AG09309 (cell line): ENCODE data around the gene C3orf62.

Experiments
- DNase-seq: peaks from one replicate; pipeline ENCODE4 v3.0.0-alpha.2; 2010; ENCODE audit warnings: low read depth
- H3K4me3 ChIP-seq: 2 replicates; pipeline ENCODE4 v1.5.1; 2011; ENCODE audit warnings: mild to moderate bottlenecking, low read depth, low read length, moderate library complexity; ENCODE audit not compliant: control insufficient read depth
- TF ChIP-seq, protein P1 (sequence below): IDR thresholded peaks from 2 replicates; pipeline ENCODE4 v1.5.1; 2011; ENCODE audit warnings: mild to moderate bottlenecking, low read depth, low read length, inconsistent platforms; ENCODE audit not compliant: insufficient read depth, control insufficient read depth; ENCODE audit errors: missing control alignments

Gene C3orf62

DNA sequence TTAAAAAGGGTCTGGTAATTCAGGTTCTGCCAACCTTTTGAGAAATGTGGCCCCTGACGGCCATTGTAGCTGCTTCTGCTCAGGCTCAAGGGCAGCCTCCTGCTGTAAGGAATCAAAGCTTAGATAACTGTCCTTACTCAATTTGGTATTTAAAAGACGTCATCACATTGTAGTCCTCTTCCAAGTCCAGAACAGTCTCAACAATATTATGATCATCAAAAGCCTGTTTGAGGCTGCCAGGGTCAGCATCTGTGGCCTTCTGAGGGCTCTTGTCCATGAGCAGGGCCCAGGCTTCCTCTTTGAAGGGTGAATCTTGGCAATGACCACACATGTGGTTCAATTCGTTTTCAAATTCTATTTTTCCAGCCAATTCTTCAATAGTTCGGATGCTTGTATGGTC is 6.0 kb downstream of the C3orf62 start:
- H3K4me3 ChIP-seq, result no peak overlapping the region
- TF ChIP-seq, protein P1, sequence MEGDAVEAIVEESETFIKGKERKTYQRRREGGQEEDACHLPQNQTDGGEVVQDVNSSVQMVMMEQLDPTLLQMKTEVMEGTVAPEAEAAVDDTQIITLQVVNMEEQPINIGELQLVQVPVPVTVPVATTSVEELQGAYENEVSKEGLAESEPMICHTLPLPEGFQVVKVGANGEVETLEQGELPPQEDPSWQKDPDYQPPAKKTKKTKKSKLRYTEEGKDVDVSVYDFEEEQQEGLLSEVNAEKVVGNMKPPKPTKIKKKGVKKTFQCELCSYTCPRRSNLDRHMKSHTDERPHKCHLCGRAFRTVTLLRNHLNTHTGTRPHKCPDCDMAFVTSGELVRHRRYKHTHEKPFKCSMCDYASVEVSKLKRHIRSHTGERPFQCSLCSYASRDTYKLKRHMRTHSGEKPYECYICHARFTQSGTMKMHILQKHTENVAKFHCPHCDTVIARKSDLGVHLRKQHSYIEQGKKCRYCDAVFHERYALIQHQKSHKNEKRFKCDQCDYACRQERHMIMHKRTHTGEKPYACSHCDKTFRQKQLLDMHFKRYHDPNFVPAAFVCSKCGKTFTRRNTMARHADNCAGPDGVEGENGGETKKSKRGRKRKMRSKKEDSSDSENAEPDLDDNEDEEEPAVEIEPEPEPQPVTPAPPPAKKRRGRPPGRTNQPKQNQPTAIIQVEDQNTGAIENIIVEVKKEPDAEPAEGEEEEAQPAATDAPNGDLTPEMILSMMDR, result no peak
- no peak for DNase-seq

DNA sequence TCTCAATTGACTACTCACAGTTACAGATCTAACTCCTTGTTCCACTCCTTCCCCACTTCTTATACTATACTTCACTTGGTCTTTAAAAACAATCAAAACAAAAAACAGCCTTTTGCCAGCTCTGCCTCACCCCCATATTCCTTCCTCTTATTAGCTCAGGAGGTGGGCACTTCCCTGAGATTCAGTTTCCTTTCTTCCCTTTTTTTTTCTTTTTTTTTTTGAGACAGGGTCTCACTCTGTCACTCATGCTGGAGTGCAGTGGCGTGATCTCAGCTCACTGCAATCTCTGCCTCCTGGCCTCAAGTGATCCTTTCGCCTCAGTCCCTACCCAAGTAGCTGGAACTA is 6.9 kb downstream of the C3orf62 start:
- TF ChIP-seq, protein P1, result no peak
- no peak overlapping the region for H3K4me3 ChIP-seq
- no peak for DNase-seq

DNA sequence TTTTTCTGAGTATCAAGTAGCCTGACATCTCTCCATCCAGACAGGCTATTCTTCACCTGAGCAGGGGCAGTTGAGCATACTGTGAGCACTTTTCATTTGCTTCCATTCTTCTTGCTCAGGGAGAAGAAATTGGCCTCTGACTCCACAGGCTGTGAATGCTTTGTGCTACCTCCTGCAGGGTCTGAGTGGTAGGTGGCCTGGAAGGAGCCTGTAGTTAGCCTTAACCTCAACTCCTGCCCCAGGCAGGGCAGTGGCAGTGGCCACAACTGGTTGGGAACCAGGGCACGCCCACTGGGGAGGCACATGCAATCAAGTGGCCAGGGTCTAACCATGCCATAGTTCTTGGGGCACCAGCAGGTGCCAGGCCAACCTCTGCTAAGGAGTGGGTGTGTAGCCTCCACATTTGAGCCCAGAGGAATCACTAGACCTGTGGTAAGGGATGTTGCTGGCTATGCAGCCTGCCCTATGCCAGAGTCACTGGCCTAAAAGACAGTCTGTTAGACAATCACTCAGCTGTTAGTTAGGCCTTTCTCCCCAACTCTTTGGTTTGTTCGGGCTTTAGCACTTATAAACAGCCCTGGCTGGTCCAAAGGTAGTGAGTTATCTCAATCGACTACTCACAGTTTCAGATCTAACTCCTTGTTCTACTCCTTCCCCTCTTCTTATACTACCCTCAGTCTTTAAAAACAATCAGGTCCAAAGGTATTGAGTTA is 7.4 kb downstream of the C3orf62 start:
- DNase-seq, result no peak
- no peak overlapping the region for H3K4me3 ChIP-seq
- TF ChIP-seq, protein P1, result no peak

DNA sequence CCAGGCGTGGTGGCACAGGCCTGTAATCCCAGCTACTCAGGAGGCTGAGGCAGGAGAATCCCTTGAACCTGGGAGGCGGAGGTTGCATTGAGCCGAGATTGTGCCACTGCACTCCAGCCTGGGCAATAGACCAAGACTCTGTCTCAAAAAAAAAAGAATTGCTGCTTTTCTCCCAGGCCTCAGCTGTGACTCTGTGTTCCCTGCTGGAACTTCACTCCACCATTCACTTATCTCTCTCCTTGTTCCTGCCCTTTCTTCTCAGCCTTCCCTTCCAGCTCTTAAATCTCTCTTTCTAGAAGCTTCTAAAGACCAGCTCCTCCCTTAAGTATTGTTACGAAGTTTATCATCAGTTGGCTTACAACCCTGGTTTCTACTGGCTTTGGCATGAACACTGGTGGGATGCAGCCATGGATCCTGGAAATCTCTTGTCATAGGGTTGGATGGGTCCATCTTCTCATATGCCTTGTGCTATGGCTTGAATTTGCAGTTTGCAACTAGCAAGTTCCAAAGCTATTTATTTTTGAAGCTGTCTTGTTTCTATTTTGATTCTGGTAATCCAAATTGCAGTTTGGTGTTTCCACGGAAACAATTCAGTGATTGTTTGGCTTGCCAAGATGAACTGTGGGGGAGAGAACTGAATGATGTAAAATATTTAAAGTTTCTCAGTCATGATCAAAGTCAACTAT is 10.5 kb downstream of the C3orf62 start:
- TF ChIP-seq, protein P1, result no peak
- no peak overlapping the region for H3K4me3 ChIP-seq
- no peak for DNase-seq

DNA sequence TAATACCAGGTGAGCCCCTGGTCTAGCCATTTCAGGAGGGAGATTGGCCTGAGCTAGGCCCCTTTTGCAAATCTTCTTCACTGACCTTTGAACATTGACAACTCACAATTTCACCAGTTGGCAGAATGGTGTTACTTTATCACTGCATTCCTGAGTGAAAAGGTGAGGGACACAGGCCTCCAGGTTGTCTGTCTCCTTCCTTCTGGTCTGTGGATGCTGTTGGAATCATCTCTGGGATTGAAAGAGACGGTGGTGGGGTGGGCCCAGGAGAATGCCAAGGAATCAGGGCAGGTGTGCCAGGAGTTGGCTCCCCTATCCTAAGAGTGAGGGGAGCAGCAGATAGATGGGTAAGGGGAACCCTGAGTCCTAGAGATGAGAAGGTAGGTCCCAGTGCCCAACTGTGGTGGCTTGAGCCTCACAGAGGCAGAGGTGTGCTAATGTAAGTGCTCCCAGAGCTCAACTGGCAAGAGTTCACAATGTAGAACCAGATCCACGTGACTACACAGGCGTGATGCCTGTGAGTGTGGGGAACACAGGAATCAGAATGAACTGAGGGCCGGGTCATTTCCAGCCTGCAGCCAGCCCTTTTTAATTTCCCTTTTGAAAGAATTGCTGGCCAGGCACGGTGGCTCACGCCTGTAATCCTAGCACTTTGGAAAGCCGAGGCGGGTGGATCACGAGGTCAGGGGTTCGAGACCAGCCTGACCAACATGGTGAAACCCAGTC is 11.2 kb downstream of the C3orf62 start:
- DNase-seq, result no peak
- H3K4me3 ChIP-seq, result no peak overlapping the region
- TF ChIP-seq, protein P1, result no peak

DNA sequence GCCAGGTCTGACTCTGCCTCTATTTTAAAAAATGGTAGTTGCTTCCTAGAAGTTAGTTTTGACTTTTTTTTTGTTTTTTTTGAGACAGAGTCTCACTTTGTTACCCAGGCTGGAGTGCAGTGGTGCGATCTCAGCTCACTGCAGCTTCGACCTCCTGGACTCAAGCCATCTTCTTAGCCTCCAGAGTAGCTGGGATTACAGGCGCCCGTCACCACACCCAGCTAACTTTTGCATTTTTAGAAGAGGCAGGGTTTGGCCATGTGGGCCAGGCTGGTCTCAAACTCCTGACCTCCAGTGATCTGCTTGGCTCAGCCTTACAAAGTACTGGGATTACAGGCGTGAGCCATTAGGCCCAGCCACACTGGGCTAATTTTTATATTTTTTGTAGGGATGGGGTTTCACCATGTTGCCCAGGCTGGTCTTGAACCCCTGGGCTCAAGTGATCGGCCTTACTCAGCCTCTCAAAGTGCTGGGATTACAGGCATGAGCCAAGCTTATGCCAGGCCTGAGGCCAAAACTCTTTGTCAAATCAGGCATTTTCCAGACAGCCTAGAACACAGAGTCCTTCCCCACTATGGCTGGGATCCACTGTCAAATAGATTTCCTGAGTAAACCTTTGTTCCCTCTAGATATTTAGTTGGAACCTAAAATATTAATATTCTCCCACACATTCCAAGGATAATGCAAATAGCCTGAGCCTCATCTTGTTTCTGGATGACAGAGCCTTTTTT is 13.7 kb downstream of the C3orf62 start:
- H3K4me3 ChIP-seq, result no peak overlapping the region
- no peak for DNase-seq
- TF ChIP-seq, protein P1, result no peak
